Measurements from ENCODE around the gene LCOR. TPM values are rescaled to one million over a fixed set of nuclear protein-coding genes. Genes with fewer than 3 reads are reported as not detected.

Gene LCOR
- total and polyA plus RNA-seq, 2 of the 4 experiments (the other 2 are of a cell fraction): 3.7 to 36.9 TPM

- no peak overlapping the region for H3K9ac ChIP-seq (ENCODE audit: low read depth, low read length)
- dilution Hi-C loops (cut with HindIII; ENCODE audit: low sequenced_read_pairs, unreplicated experiment): no loop called here
- ChIA-PET POLR2A (ENCODE audit: unreplicated experiment) (no interaction called here), CTCF (no interaction called here)
- no peak overlapping the region for H3K27ac ChIP-seq (ENCODE audit: insufficient read depth, low read length)
- no peaks in the 10 kb centered on the region for H3K27me3 ChIP-seq (ENCODE audit: control insufficient read depth, insufficient read depth, low read length)
- H3K4ac ChIP-seq (ENCODE audit: low read depth, low read length): no peak overlapping the region
- no peak overlapping the region for H2AFZ ChIP-seq (replicated peaks; ENCODE audit: low read length, poor library complexity)
- no peaks in the 10 kb centered on the region for H3K9me1 ChIP-seq (ENCODE audit: insufficient read depth, low read length)
- no peak overlapping the region for H2AK9ac ChIP-seq (replicated peaks; ENCODE audit: low read depth, low read length, poor library complexity)
- no peak overlapping the region for H4K91ac ChIP-seq (ENCODE audit: insufficient read depth, low read depth, low read length)
- H3K23ac ChIP-seq (ENCODE audit: low read depth, low read length): no peak overlapping the region
- intact Hi-C loops (cut with micrococcal nuclease): no loop called here
- H2BK120ac ChIP-seq (ENCODE audit: low read depth, low read length): no peak overlapping the region
- no peak overlapping the region for H3K4me3 ChIP-seq (ENCODE audit: insufficient read depth, low read depth, low read length)
- H2AK5ac ChIP-seq (ENCODE audit: low read depth, low read length): no peak overlapping the region
- H3K14ac ChIP-seq (replicated peaks; ENCODE audit: low read depth, low read length): no peak overlapping the region
- no peak overlapping the region for H4K5ac ChIP-seq (ENCODE audit: low read depth, low read length)
- no peak overlapping the region for H3K4me2 ChIP-seq (ENCODE audit: low read depth, low read length)
- no peak overlapping the region for H3K56ac ChIP-seq (ENCODE audit: extremely low read depth, insufficient read depth, low read length)
- H2BK5ac ChIP-seq (ENCODE audit: low read depth, low read length, poor library complexity, severe bottlenecking): no peak overlapping the region
- H3K36me3 ChIP-seq (ENCODE audit: control insufficient read depth, insufficient read depth, low read length): peaks cover 12% of the 10 kb centered on the region
- 89% methylated on average over 4 of the region's 12 CpGs; no CpG with 5 or more reads in 1 of the 2 experiments for WGBS, 2 experiments (ENCODE audit: extremely low coverage in 2 of 2, insufficient read length in 1 of 2)
- no peaks in the 10 kb centered on the region for H3K9me3 ChIP-seq (ENCODE audit: control insufficient read depth, insufficient read depth, low read length)
- H4K8ac ChIP-seq (ENCODE audit: low read depth in 2 of 2, low read length in 2 of 2): no peak overlapping the region
- H3K18ac ChIP-seq (ENCODE audit: low read depth, low read length): no peak overlapping the region
- no peak overlapping the region for H2BK20ac ChIP-seq (ENCODE audit: low read depth, low read length)
- in situ Hi-C loops (cut with MboI; ENCODE audit: low sequenced_read_pairs): no loop called here
- no peak overlapping the region for H2BK15ac ChIP-seq (ENCODE audit: low read depth, low read length)
- H3K4me1 ChIP-seq (ENCODE audit: control insufficient read depth, insufficient read depth, low read length): no peaks in the 10 kb centered on the region
- BruUV-seq (replicated peaks): no TSS peak
- no peak for TF ChIP-seq BHLHE40 (IDR thresholded peaks at IDR 0.05; ENCODE audit: low read depth, low read length)
- no peak for TF ChIP-seq RAD21 (IDR thresholded peaks at IDR 0.05; ENCODE audit: low read length)
- TF ChIP-seq POLR2A (IDR thresholded peaks at IDR 0.05; ENCODE audit: low read depth, low read length): no peak
- TF ChIP-seq RCOR1 (IDR thresholded peaks at IDR 0.05; ENCODE audit: insufficient replicate concordance, low read length): no peak
- DNase-seq (no peak), ATAC-seq (ENCODE audit: low read depth) (no peak)
- no peaks in the 10 kb centered on the region for H4K20me1 ChIP-seq (ENCODE audit: insufficient read depth, low read length)
- no peaks in the 10 kb centered on the region for H3K79me1 ChIP-seq (ENCODE audit: low read depth in 1 of 2, low read length in 2 of 2)
These were observed 150.2 kb downstream of the LCOR start for GRCh38 chr10:96982149-96982930.

Measured in IMR-90 (cell line).